Muscle of leg (tissue), 11 donors: ENCODE data around the gene RAP2A. TPM values are rescaled to one million over a fixed set of nuclear protein-coding genes. Genes with fewer than 3 reads are reported as not detected.
A peak's percentile ranks its signal among the peaks of the same experiment; 100 is the strongest.

ENCODE experiments used
- DNase-seq: peaks from one replicate; pipeline ENCODE4 v3.0.0; 2013
- H3K27ac ChIP-seq: one replicate; pipeline ENCODE4 v1.5.1; 2013; ENCODE audit warnings: mild to moderate bottlenecking, low read length, control low read depth
- H3K27me3 ChIP-seq: one replicate; pipeline ENCODE4 v1.6.1; 2013; ENCODE audit warnings: low read length; ENCODE audit not compliant: control insufficient read depth, insufficient read depth
- H3K36me3 ChIP-seq: one replicate; pipeline ENCODE4 v1.6.1; 2013; ENCODE audit warnings: low read length; ENCODE audit not compliant: control insufficient read depth, insufficient read depth
- H3K4me1 ChIP-seq: one replicate; pipeline ENCODE4 v1.6.1; 2013; ENCODE audit warnings: low read length; ENCODE audit not compliant: control insufficient read depth, insufficient read depth
- H3K4me3 ChIP-seq: one replicate; pipeline ENCODE4 v1.5.1; 2013; ENCODE audit warnings: low read length, control low read depth
- H3K9me3 ChIP-seq: replicated peaks from 2 replicates; pipeline ENCODE4 v1.6.1; 2013; ENCODE audit warnings: low read depth, low read length; ENCODE audit not compliant: control insufficient read depth
- WGBS: methylation state at CpG from one replicate; pipeline ENCODE4 v1.1.5; 2013; ENCODE audit warnings: missing lambda C conversion rate; ENCODE audit not compliant: insufficient coverage; 5-methylcytosine and 5-hydroxymethylcytosine counted together
- polyA plus RNA-seq, 8 donors: library from polyadenylated mRNA; unstranded; fragments of 120-200 nt; gene quantifications; one replicate each; pipeline versions ENCODE4 v1.2.1 to v1.2.3, GENCODE V29; 2013; ENCODE audit warnings: inconsistent platforms in 1 of 8, low replicate concordance in 1 of 8; ENCODE audit not compliant: insufficient read length in 8 of 8, insufficient read depth in 1 of 8
- total RNA-seq: library from RNA; stranded (reverse); fragments of 120-200 nt; gene quantifications from one replicate; pipeline ENCODE4 v1.2.4, GENCODE V29; 2013

Gene RAP2A
- total and polyA plus RNA-seq, 9 donors: 18.9 to 35.7 (median 26.5) TPM

- Histone ChIP-seq H3K27me3 (no peaks in the 10 kb centered on the region), H3K4me3 (no peak overlapping the region), H3K9me3 (no peaks in the 10 kb centered on the region), H3K36me3 (no peaks in the 10 kb centered on the region), H3K4me1 (peaks cover 10% of the 10 kb centered on the region), H3K27ac (no peak overlapping the region)
- peak; percentile 40 for DNase-seq
- WGBS: 50% methylated on average over 1 of the region's 1 CpG
Observed at GRCh38 chr13:97505017-97505416, 71.0 kb downstream of the RAP2A start.

GRCh38 chr13:97506511-97506910 lies 72.5 kb downstream of the RAP2A start:
- H3K27ac ChIP-seq: no peak overlapping the region
- H3K9me3 ChIP-seq: no peaks in the 10 kb centered on the region
- H3K27me3 ChIP-seq: no peaks in the 10 kb centered on the region
- no peaks in the 10 kb centered on the region for H3K36me3 ChIP-seq
- DNase-seq: peak; percentile 29
- WGBS: 71% methylated on average over 2 of the region's 4 CpGs
- H3K4me3 ChIP-seq: no peak overlapping the region
- peaks cover 10% of the 10 kb centered on the region for H3K4me1 ChIP-seq

GRCh38 chr13:97512732-97513131 lies 78.8 kb downstream of the RAP2A start:
- H3K36me3 ChIP-seq: no peaks in the 10 kb centered on the region
- H3K4me3 ChIP-seq: no peak overlapping the region
- DNase-seq: no peak
- H3K27ac ChIP-seq: no peak overlapping the region
- no peaks in the 10 kb centered on the region for H3K4me1 ChIP-seq
- H3K9me3 ChIP-seq: no peaks in the 10 kb centered on the region
- WGBS: 78% methylated on average over 2 of the region's 3 CpGs
- no peaks in the 10 kb centered on the region for H3K27me3 ChIP-seq

GRCh38 chr13:97515643-97516042 lies 81.7 kb downstream of the RAP2A start:
- DNase-seq: no peak
- Histone ChIP-seq H3K27ac (no peak overlapping the region), H3K36me3 (no peaks in the 10 kb centered on the region), H3K9me3 (no peaks in the 10 kb centered on the region), H3K27me3 (no peaks in the 10 kb centered on the region), H3K4me3 (no peak overlapping the region), H3K4me1 (no peaks in the 10 kb centered on the region)
- no CpG with 5 or more reads among the region's 1 CpG for WGBS

- Histone ChIP-seq H3K27me3 (no peaks in the 10 kb centered on the region), H3K27ac (no peak overlapping the region), H3K4me1 (no peaks in the 10 kb centered on the region), H3K9me3 (no peaks in the 10 kb centered on the region), H3K36me3 (no peaks in the 10 kb centered on the region), H3K4me3 (no peak overlapping the region)
- DNase-seq: no peak
- 40% methylated on average over 1 of the region's 1 CpG for WGBS
Observed at GRCh38 chr13:97517967-97518366, 84.0 kb downstream of the RAP2A start.

Other genes starting within 250 kb of the RAP2A start
- 30.9 TPM for gene MBNL2, start 211.8 kb upstream of the RAP2A start, total RNA-seq
- 10 to 100 TPM; 20.1 to 37.0 (median 26.7) TPM for gene MBNL2, start 211.8 kb upstream of the RAP2A start, polyA plus RNA-seq